Ectodermal cell (in vitro differentiated cells): ENCODE measurements around the gene SPNS3.
A peak's percentile ranks its signal among the peaks of the same experiment; 100 is the strongest.

Experiments used
- H3K27ac ChIP-seq: 2 replicates; pipeline ENCODE4 v1.7.0; 2013; ENCODE audit warnings: mild to moderate bottlenecking, low read depth, low read length; ENCODE audit not compliant: insufficient read depth, poor library complexity, severe bottlenecking
- H3K27me3 ChIP-seq: 2 replicates; pipeline ENCODE4 v1.7.0; 2013; ENCODE audit warnings: mild to moderate bottlenecking, low read length; ENCODE audit not compliant: insufficient read depth, control insufficient read depth, poor library complexity, severe bottlenecking
- H3K36me3 ChIP-seq: one replicate; pipeline ENCODE4 v1.7.0; 2013; ENCODE audit warnings: low read length; ENCODE audit not compliant: control insufficient read depth, insufficient read depth
- H3K4me1 ChIP-seq: one replicate; pipeline ENCODE4 v1.7.0; 2013; ENCODE audit warnings: low read length; ENCODE audit not compliant: control insufficient read depth, insufficient read depth
- H3K4me3 ChIP-seq: 2 replicates; pipeline ENCODE4 v1.7.0; 2013; ENCODE audit warnings: low read depth, low read length, control low read depth; ENCODE audit not compliant: insufficient read depth
- H3K9me3 ChIP-seq: 2 replicates; pipeline ENCODE4 v1.7.0; 2013; ENCODE audit warnings: mild to moderate bottlenecking, low read length, moderate library complexity; ENCODE audit not compliant: control insufficient read depth
- WGBS, 2 experiments: methylation state at CpG; one replicate each; pipeline ENCODE4 v1.1.7; 2013; ENCODE audit warnings: missing lambda C conversion rate in 2 of 2; 5-methylcytosine and 5-hydroxymethylcytosine counted together

The SPNS3 gene

GRCh38 chr17:4500191-4500571 lies 66.4 kb downstream of the SPNS3 start:
- Histone ChIP-seq H3K4me1 (peaks cover 18% of the 10 kb centered on the region), H3K27me3 (peaks cover 58% of the 10 kb centered on the region), H3K36me3 (no peaks in the 10 kb centered on the region), H3K27ac (no peak overlapping the region), H3K4me3 (peak overlapping the region; percentile 35), H3K9me3 (no peaks in the 10 kb centered on the region)
- WGBS, 2 experiments = 29 to 39% methylated on average over 6 to 7 of the region's 7 CpGs

DNA sequence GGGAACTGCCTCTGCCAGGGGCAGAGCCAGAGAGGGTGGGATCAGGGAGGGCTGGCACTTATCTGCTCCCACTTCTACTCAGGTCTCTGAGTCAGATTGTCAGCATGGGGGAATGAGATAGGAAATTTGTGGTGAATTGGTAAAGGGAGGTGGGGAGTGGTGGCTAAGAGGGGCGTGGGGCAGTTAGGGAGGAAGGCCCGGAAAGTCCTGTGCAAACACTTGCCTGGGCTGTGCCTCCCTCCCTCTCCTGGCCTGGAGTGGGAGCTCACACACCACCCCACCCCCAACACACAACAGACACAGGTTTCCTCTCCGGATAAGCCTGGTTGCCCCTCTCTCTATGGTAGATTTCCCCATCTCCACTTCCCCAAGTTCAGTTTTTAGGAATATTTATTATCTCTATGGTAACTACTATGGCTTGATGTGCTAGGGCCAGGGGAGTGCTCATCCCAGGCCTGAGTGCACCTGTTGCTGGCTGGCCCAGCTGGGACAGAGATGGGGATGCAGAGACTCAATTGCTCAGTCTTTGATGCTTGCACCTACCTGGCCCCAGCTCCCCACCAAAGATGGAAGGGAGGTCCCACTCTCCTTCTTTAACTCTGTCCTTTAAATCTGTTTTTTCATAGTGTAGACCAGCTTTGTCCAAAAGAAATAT lies 67.7 kb downstream of the SPNS3 start:
- WGBS, 2 experiments = 54 to 63% methylated on average over 3 of the region's 3 CpGs
- H3K36me3 ChIP-seq = no peaks in the 10 kb centered on the region
- peaks cover 55% of the 10 kb centered on the region for H3K27me3 ChIP-seq
- no peak overlapping the region for H3K27ac ChIP-seq
- peaks cover 20% of the 10 kb centered on the region for H3K4me1 ChIP-seq
- no peaks in the 10 kb centered on the region for H3K9me3 ChIP-seq
- H3K4me3 ChIP-seq = no peak overlapping the region

- Histone ChIP-seq H3K9me3 (no peaks in the 10 kb centered on the region), H3K36me3 (no peaks in the 10 kb centered on the region), H3K27ac (no peak overlapping the region), H3K4me3 (no peak overlapping the region), H3K27me3 (peaks cover 43% of the 10 kb centered on the region), H3K4me1 (peaks cover 20% of the 10 kb centered on the region)
- WGBS, 2 experiments = 84% methylated on average over 18 of the region's 18 CpGs
These were observed 68.9 kb downstream of the SPNS3 start for GRCh38 chr17:4502466-4503154.

GRCh38 chr17:4503283-4504025 lies 69.7 kb downstream of the SPNS3 start:
- no peaks in the 10 kb centered on the region for H3K36me3 ChIP-seq
- peaks cover 15% of the 10 kb centered on the region for H3K4me1 ChIP-seq
- H3K4me3 ChIP-seq = no peak overlapping the region
- H3K27ac ChIP-seq = no peak overlapping the region
- peaks cover 34% of the 10 kb centered on the region for H3K27me3 ChIP-seq
- H3K9me3 ChIP-seq = no peaks in the 10 kb centered on the region
- WGBS, 2 experiments = 85 to 89% methylated on average over 4 of the region's 4 CpGs

DNA sequence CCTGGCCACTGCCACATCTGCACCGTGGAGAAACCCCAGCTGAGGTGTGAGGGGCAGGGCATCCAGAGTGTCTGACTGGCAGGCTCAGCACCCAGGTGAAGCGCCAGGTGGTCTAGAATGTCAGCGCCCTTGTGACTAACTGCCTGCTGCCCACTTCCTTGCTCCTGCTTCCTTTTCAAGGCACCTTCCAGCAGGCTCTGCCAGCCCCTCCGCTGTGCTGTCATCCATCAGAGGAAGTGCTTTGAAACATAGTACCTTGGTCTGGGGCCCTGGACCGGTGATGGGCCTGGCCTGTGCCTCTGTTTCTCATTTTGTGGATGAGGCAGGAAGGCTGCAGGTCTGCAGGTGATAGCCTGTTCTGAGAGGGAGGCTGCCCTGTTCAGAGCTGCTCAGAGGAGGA lies 70.4 kb downstream of the SPNS3 start:
- H3K9me3 ChIP-seq = no peaks in the 10 kb centered on the region
- peaks cover 14% of the 10 kb centered on the region for H3K4me1 ChIP-seq
- H3K4me3 ChIP-seq = no peak overlapping the region
- WGBS, 2 experiments = 92% methylated on average over 5 of the region's 5 CpGs
- H3K27ac ChIP-seq = no peak overlapping the region
- peaks cover 27% of the 10 kb centered on the region for H3K27me3 ChIP-seq
- no peaks in the 10 kb centered on the region for H3K36me3 ChIP-seq

DNA sequence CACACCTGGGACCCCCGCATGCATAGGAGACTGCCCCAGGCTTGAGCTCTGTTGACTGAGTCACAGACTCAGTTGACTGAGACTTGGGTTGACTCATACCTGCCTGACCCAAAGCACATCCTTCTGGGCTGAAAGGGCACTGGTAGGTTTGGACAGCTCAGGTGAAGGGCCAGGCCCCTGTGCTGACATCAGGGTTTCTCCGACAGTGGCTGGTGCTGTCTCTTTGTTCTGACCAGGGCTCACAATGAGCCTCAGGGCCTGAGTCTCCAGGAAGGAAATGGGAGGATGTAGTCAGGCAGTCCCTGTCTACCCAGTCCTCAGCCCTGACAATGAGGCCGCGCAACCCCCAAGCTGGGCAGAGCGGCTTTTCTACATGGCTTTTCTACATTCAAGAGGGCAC lies 71.4 kb downstream of the SPNS3 start:
- Histone ChIP-seq H3K36me3 (no peaks in the 10 kb centered on the region), H3K27me3 (peaks cover 17% of the 10 kb centered on the region), H3K9me3 (no peaks in the 10 kb centered on the region), H3K27ac (no peak overlapping the region), H3K4me3 (no peak overlapping the region), H3K4me1 (peaks cover 4% of the 10 kb centered on the region)
- WGBS, 2 experiments = 88 to 89% methylated on average over 5 of the region's 5 CpGs

GRCh38 chr17:4506175-4506813 lies 72.6 kb downstream of the SPNS3 start:
- H3K36me3 ChIP-seq = no peaks in the 10 kb centered on the region
- no peak overlapping the region for H3K27ac ChIP-seq
- no peak overlapping the region for H3K4me3 ChIP-seq
- no peaks in the 10 kb centered on the region for H3K9me3 ChIP-seq
- H3K4me1 ChIP-seq = peaks cover 2% of the 10 kb centered on the region
- 85 to 88% methylated on average over 13 of the region's 13 CpGs for WGBS, 2 experiments
- peaks cover 6% of the 10 kb centered on the region for H3K27me3 ChIP-seq

- Histone ChIP-seq H3K36me3 (no peaks in the 10 kb centered on the region), H3K27me3 (peaks cover under 1% of the 10 kb centered on the region), H3K27ac (no peak overlapping the region), H3K9me3 (no peaks in the 10 kb centered on the region), H3K4me3 (no peak overlapping the region), H3K4me1 (peaks cover 2% of the 10 kb centered on the region)
- WGBS, 2 experiments = 92 to 93% methylated on average over 8 of the region's 8 CpGs
These were observed 73.2 kb downstream of the SPNS3 start for GRCh38 chr17:4506892-4507291.

DNA sequence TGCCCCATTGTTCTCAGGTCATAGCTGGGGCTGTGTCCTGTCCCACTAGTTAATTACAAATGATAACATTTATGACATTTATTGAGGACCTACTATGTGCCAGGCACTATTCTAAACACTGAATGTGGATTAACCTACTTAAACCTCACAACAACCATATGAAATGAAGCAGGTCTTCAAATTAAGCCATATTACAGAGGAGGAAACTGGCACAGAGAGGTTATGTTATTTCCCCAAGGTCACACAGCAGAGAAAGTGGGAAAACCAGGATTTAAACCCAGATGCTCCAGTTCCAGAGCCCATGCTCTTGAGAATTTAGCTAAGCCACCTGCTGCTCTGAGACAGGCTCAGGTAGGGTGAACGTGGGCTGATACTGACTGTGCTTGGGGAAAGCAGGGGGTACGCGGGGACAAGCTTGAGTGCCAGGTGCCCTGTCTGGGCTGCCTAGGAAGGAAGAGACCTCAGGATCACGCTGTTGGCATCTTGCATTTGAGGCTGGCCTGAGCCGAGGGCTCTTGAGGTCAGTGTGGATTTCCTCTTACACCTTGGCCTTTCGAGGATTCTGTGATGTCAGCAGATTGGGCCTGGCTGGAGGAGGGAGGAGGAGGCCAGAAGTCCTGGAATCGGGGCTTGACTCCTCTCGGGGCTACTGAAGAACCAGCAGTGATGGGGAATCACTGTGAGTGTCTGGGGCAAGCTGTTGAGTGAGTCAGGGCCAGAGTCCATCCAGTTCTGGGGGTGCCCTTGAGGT lies 73.8 kb downstream of the SPNS3 start:
- Histone ChIP-seq H3K36me3 (no peaks in the 10 kb centered on the region), H3K9me3 (no peaks in the 10 kb centered on the region), H3K4me3 (no peak overlapping the region), H3K27me3 (no peaks in the 10 kb centered on the region), H3K4me1 (peaks cover 2% of the 10 kb centered on the region), H3K27ac (no peak overlapping the region)
- WGBS, 2 experiments = 91 to 95% methylated on average over 8 of the region's 8 CpGs
